Spinal cord (tissue), 10 donors: ENCODE measurements around the gene TPRG1L. TPM values are rescaled to one million over a fixed set of nuclear protein-coding genes. Genes with fewer than 3 reads are reported as not detected.
"Not testable (repeated sequence)": the region's sequence is repeated elsewhere in the genome, so short reads cannot be mapped to it uniquely, and the experiment has no call there.

Experiments used
- DNase-seq, 6 donors: peaks; one replicate each; pipeline versions ENCODE4 v3.0.0 to v3.0.0-alpha.2; 2013 to 2015; ENCODE audit warnings: low spot score in 6 of 6, low read depth in 4 of 6
- H3K27ac ChIP-seq: one replicate; pipeline ENCODE4 v1.5.1; 2013; ENCODE audit warnings: low read depth, low read length, control low read depth
- H3K27me3 ChIP-seq: one replicate; pipeline ENCODE4 v1.6.1; 2013; ENCODE audit warnings: low read length; ENCODE audit not compliant: control insufficient read depth, insufficient read depth
- H3K36me3 ChIP-seq: one replicate; pipeline ENCODE4 v1.6.1; 2013; ENCODE audit warnings: low read length; ENCODE audit not compliant: control insufficient read depth, insufficient read depth
- H3K4me1 ChIP-seq: one replicate; pipeline ENCODE4 v1.6.1; 2013; ENCODE audit warnings: low read length; ENCODE audit not compliant: control insufficient read depth, insufficient read depth
- H3K4me3 ChIP-seq: one replicate; pipeline ENCODE4 v1.5.1; 2013; ENCODE audit warnings: low read depth, low read length, control low read depth
- H3K9me3 ChIP-seq: one replicate; pipeline ENCODE4 v1.6.1; 2013; ENCODE audit warnings: low read length; ENCODE audit not compliant: control insufficient read depth, insufficient read depth
- WGBS: methylation state at CpG from one replicate; pipeline ENCODE4 v1.1.5; 2013; ENCODE audit warnings: missing lambda C conversion rate; ENCODE audit not compliant: insufficient coverage; 5-methylcytosine and 5-hydroxymethylcytosine counted together
- polyA plus RNA-seq, 2 donors: library from polyadenylated mRNA; unstranded; fragments of 120-200 nt; gene quantifications; one replicate each; pipeline ENCODE4 v1.2.1, GENCODE V29; 2013; ENCODE audit not compliant: insufficient read length in 2 of 2
- total RNA-seq, 2 donors: library from RNA; depleted of rRNA in 1 of 2; stranded (reverse); fragments of 120-200 nt in 1 of 2; fragments of >200 nt in 1 of 2; gene quantifications; one replicate each; pipeline versions ENCODE4 v1.2.3 to v1.2.4, GENCODE V29; 2013 to 2014
- donor health status: healthy.

The TPRG1L gene
- total and polyA plus RNA-seq, 4 donors: 18.5 to 45.3 (median 38.7) TPM

GRCh38 chr1:3581296-3582036, 43.3 kb upstream of the TPRG1L start:
- no peak for DNase-seq
- no peak overlapping the region for H3K27ac ChIP-seq
- H3K27me3 ChIP-seq: no peaks in the 10 kb centered on the region
- no peaks in the 10 kb centered on the region for H3K9me3 ChIP-seq
- WGBS: 60% methylated on average over 16 of the region's 16 CpGs
- H3K4me1 ChIP-seq: peaks cover 36% of the 10 kb centered on the region
- peaks cover 17% of the 10 kb centered on the region for H3K36me3 ChIP-seq
- no peak overlapping the region for H3K4me3 ChIP-seq

DNA sequence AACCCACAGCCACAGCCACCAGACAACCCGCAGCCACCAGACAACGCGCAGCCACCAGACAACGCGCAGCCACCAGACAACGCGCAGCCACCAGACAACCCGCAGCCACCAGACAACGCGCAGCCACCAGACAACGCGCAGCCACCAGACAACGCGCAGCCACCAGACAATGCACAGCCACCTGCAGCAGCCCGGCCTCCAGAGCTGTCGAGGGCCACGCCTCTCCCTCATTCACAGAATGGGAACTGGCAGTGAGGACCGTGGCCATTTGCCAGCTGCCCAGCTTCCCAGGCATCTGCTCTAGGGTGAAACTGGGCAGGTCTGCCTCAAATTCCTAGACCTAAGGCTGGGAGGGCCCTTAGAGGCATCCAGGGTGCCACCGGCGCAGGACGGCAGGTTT, 41.1 kb upstream of the TPRG1L start:
- Histone ChIP-seq H3K4me1 (peaks cover 33% of the 10 kb centered on the region), H3K36me3 (peaks cover 17% of the 10 kb centered on the region)
- DNase-seq, H3K27me3 ChIP-seq, H3K27ac ChIP-seq, H3K4me3 ChIP-seq, H3K9me3 ChIP-seq: not testable (repeated sequence)
- WGBS: 93% methylated on average over 18 of the region's 21 CpGs

GRCh38 chr1:3584915-3585314, 39.9 kb upstream of the TPRG1L start:
- 96% methylated on average over 7 of the region's 7 CpGs for WGBS
- Histone ChIP-seq H3K4me3 (no peak overlapping the region), H3K27ac (no peak overlapping the region), H3K4me1 (peaks cover 44% of the 10 kb centered on the region), H3K27me3 (no peaks in the 10 kb centered on the region), H3K36me3 (peaks cover 12% of the 10 kb centered on the region), H3K9me3 (no peaks in the 10 kb centered on the region)
- DNase-seq: no peak

- H3K4me3 ChIP-seq, DNase-seq, H3K9me3 ChIP-seq, H3K27ac ChIP-seq, H3K27me3 ChIP-seq: not testable (repeated sequence)
- peaks cover 49% of the 10 kb centered on the region for H3K4me1 ChIP-seq
- WGBS: 89% methylated on average over 6 of the region's 6 CpGs
- H3K36me3 ChIP-seq: peaks cover 13% of the 10 kb centered on the region
Observed at GRCh38 chr1:3585353-3585868, 39.4 kb upstream of the TPRG1L start.

DNA sequence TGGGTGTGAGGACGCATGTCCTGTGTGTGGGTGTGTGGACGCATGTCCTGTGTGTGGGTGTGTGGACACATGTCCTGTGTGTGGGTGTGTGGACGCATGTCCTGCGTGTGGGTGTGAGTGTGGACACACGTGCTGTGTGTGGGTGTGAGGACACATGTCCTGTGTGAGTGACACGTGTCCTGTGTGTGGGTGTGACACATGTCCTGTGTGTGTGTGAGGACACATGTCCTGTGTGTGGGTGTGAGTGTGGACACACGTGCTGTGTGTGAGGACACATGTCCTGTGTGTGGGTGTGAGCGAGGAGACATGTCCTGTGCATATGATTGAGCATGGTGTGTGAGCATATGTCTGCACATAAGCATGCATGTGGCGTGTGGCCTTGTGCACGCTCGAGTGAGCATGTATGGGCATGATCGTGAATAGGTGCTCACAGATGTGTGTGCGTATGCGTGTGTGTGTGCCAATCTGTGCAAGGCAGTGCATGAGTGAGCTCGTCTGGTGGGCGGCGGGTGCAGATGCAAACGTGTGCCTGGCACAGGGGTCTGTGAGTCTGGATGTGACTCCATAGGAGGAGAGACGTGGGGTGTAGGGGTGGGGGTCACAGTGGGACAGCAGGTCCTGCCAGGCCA, 38.8 kb upstream of the TPRG1L start:
- no peaks in the 10 kb centered on the region for H3K9me3 ChIP-seq
- no peak for DNase-seq
- 89% methylated on average over 19 of the region's 19 CpGs for WGBS
- peaks cover 17% of the 10 kb centered on the region for H3K36me3 ChIP-seq
- peaks cover 53% of the 10 kb centered on the region for H3K4me1 ChIP-seq
- no peaks in the 10 kb centered on the region for H3K27me3 ChIP-seq
- H3K4me3 ChIP-seq: no peak overlapping the region
- no peak overlapping the region for H3K27ac ChIP-seq

DNA sequence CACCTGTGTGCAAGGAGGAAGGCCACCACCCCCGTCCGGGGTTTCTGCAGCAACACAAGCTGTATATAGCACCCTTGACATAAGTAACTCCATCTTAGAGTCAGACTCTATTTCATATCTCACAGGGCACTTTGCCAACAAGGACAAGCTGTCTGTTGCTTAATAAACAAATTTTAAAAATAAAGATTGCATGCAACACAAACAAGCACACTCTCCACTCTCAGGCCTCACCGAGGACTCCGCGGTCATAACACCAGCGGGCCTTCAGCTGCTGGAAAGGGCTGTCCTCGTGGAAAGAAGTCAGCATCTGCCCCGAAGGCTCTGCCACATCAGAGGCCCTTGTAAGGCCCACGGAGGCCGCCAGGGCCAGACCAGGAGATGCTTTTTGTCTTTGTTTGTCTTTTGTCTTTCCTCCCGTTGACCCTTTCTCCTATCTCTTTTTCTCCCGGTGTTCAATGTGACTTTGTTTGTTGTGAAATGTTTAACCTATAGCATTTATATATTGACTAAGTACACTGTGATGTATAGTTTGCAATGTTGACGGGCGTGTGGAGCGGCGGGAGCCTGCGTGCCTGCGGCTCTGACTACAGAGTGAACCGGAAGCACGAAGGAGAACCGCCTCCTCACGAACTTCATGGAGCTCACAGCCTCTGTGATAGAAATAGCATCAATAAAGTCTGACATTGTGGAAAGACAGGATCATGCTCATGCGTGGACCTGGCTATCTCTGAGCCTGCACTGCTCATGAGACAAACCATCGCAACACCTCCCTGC, 37.6 kb upstream of the TPRG1L start:
- peak in 1 of 6 donors; percentile 59 for DNase-seq
- WGBS: 71% methylated on average over 18 of the region's 24 CpGs

DNA sequence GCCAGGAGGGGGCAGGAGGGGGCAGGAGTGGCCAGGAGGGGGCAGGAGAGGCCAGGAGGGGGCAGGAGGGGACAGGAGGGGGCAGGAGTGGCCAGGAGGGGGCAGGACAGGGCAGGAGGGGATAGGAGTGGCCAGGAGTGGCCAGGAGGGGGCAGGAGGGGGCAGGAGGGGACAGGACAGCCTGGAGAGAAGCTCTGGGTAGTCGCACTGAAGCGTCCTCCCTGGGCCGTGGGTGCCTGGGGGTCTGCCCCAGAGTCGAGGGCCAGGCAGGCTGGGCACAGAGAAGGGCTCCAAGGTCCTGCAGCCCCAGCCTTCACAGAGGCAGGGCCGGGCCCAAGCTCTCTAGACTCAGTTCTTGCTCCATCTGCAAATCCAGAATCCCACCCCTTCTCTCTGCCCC, 36.4 kb upstream of the TPRG1L start:
- no peaks in the 10 kb centered on the region for H3K9me3 ChIP-seq
- peaks cover 27% of the 10 kb centered on the region for H3K36me3 ChIP-seq
- 83% methylated on average over 5 of the region's 5 CpGs for WGBS
- H3K27me3 ChIP-seq: no peaks in the 10 kb centered on the region
- no peak overlapping the region for H3K4me3 ChIP-seq
- DNase-seq: no peak
- no peak overlapping the region for H3K27ac ChIP-seq
- peaks cover 52% of the 10 kb centered on the region for H3K4me1 ChIP-seq

More for the DNA sequence above, 37.6 kb upstream of the TPRG1L start:
- no peaks in the 10 kb centered on the region for H3K9me3 ChIP-seq
- H3K36me3 ChIP-seq: peaks cover 20% of the 10 kb centered on the region
- H3K27ac ChIP-seq: no peak overlapping the region
- peaks cover 50% of the 10 kb centered on the region for H3K4me1 ChIP-seq
- H3K27me3 ChIP-seq: no peaks in the 10 kb centered on the region
- H3K4me3 ChIP-seq: no peak overlapping the region

GRCh38 chr1:3590139-3590763, 34.6 kb upstream of the TPRG1L start:
- DNase-seq: peak in 2 of 6 donors; percentile 25 to 47
- Histone ChIP-seq H3K9me3 (no peaks in the 10 kb centered on the region), H3K4me1 (peaks cover 69% of the 10 kb centered on the region), H3K27ac (no peak overlapping the region), H3K4me3 (no peak overlapping the region), H3K27me3 (no peaks in the 10 kb centered on the region), H3K36me3 (peaks cover 33% of the 10 kb centered on the region)
- 49% methylated on average over 27 of the region's 27 CpGs for WGBS
